MCF 10A (cell line): Measurements from ENCODE around the gene GLDC. TPM values are rescaled to one million over a fixed set of nuclear protein-coding genes. Genes with fewer than 3 reads are reported as not detected.

Experiments used
- BruUV-seq: library from RNA; stranded (reverse); fragments of 400-500 nt; replicated peaks from 2 replicates; lab custom pipeline; 2021; lab: Mats Ljungman, UMichigan
- CTCF ChIA-PET: fragments of 300-600 bp; sonication (Branson Sonifier 250); formaldehyde crosslinking; extraction: SDS; loops from one replicate; lab custom pipeline; 2021; ENCODE audit warnings: antibody characterized with exemption, inconsistent platforms; lab: Yijun Ruan, JAX
- POLR2A ChIA-PET: fragments of 300-600, 350-650 bp; sonication (Branson Sonifier 250); formaldehyde crosslinking; extraction: SDS; loops from one replicate; lab custom pipeline; 2020; ENCODE audit warnings: antibody characterized with exemption, inconsistent platforms; lab: Yijun Ruan, JAX
- DNase-seq: peaks from one replicate; pipeline ENCODE4 v3.0.0-alpha.2; 2018; ENCODE audit not compliant: unreplicated experiment
- H3K27ac Mint-ChIP-seq: one replicate; pipeline ENCODE4 v1.8.0; 2022; ENCODE audit warnings: mild to moderate bottlenecking, low read depth, mixed read lengths; ENCODE audit not compliant: unreplicated experiment
- H3K27me3 Mint-ChIP-seq: one replicate; pipeline ENCODE4 v1.8.0; 2022; ENCODE audit warnings: mixed read lengths; ENCODE audit not compliant: insufficient read depth, unreplicated experiment
- H3K36me3 Mint-ChIP-seq: one replicate; pipeline ENCODE4 v1.8.0; 2022; ENCODE audit warnings: mild to moderate bottlenecking, moderate library complexity, mixed read lengths; ENCODE audit not compliant: insufficient read depth, unreplicated experiment
- H3K4me1 Mint-ChIP-seq: one replicate; pipeline ENCODE4 v1.8.0; 2022; ENCODE audit warnings: mixed read lengths; ENCODE audit not compliant: insufficient read depth, unreplicated experiment
- H3K4me3 Mint-ChIP-seq: one replicate; pipeline ENCODE4 v1.8.0; 2022; ENCODE audit warnings: mild to moderate bottlenecking, moderate library complexity, mixed read lengths; ENCODE audit not compliant: unreplicated experiment
- H3K9me3 Mint-ChIP-seq: one replicate; pipeline ENCODE4 v1.8.0; 2022; ENCODE audit warnings: mixed read lengths; ENCODE audit not compliant: unreplicated experiment
- intact Hi-C: fragments of 100-400 bp; cut with micrococcal nuclease; formaldehyde crosslinking; loops from 2 replicates; pipeline ENCODE4 v1.14.1; 2022
- total RNA-seq: library from RNA; stranded (reverse); gene quantifications from 2 replicates; pipeline ENCODE4 v1.2.3, GENCODE V29; 2022
- TF ChIP-seq, protein P1 (sequence below): fragments of 200-600 bp; IDR thresholded peaks from one replicate; pipeline ENCODE4 v1.8.0; 2022; ENCODE audit warnings: antibody characterized with exemption, mild to moderate bottlenecking; ENCODE audit not compliant: unreplicated experiment

The GLDC gene
- total RNA-seq, 1 experiment from 2014 or later = 2.9 TPM

DNA sequence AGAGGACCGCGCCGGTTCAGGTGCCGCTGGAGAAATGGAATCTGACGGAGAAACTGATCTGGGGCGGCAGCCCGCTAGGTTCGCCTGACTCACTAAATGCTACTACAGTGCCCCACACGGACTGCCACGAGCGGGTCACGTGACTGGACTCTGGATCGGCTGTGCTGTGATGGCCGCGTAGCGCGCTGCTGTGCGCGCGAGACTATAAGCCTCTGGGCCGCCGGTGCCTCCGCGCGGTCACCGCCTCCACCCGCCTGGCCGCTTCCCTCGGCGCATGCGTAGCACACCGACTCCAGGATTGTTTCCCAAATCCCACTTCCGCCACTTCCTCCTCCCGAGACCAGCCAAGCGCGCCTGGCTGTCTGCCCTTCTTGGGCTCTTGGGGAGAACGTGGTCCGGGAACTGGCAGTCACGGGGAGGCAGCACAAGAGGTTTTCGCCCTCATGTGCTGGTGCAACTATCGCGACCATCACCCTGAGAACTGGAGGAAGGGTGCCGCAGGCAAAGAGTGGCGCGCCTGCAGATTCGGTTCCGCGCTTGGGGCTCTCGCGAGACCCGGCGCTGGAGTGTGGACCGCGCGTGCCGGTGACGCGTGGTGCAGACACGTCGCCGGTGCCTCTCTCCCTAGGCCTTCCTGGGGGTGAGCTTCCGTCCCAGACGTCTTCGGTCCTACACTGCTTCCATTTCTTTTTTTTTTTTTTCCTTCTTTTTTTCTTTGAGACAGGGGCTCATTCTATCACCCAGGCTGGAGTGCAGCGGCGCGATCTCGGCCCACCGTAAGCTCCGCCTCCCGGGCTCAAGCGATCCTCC lies 35.8 kb upstream of the GLDC start:
- intact Hi-C loops = loop anchor here (2.0 to 5.0 kb wide), 2 partner anchors 77 to 269 kb away; partner anchors contain the start of gene UHRF2

DNA sequence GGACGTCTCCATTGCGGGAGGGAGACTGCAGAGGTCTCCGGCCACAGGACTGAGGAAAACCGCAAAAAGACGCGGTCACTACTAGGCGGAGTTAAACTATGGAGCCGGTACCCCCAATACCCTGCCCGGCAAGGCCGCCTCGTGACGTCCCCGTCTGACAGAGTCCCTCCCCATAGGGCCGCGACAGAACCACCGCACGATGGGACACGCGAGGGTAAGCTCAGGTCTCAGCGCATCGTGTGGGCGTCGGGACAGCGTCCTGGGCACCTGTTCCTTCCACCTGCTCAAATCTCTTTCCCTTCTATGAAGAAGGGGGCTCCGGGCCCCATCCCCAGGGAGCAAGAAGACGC lies 35.2 kb upstream of the GLDC start:
- BruUV-seq = TSS peak; percentile 82
- H3K9me3 Mint-ChIP-seq = no peaks in the 10 kb centered on the region
- intact Hi-C loops = loop anchor here (2.0 to 5.0 kb wide), 2 partner anchors 78 to 268 kb away; partner anchors contain the start of gene UHRF2
- DNase-seq = no peak
- POLR2A ChIA-PET = interaction anchor here (0.7 to 3.2 kb wide), 5 partner anchors 9 to 267 kb away, joined by 5 to 48 read pairs (median 13); partner anchors contain the start of genes GLDC and KDM4C
- H3K36me3 Mint-ChIP-seq = peaks cover 13% of the 10 kb centered on the region
- H3K4me3 Mint-ChIP-seq = peak overlapping the region; percentile 92
- TF ChIP-seq, protein P1, sequence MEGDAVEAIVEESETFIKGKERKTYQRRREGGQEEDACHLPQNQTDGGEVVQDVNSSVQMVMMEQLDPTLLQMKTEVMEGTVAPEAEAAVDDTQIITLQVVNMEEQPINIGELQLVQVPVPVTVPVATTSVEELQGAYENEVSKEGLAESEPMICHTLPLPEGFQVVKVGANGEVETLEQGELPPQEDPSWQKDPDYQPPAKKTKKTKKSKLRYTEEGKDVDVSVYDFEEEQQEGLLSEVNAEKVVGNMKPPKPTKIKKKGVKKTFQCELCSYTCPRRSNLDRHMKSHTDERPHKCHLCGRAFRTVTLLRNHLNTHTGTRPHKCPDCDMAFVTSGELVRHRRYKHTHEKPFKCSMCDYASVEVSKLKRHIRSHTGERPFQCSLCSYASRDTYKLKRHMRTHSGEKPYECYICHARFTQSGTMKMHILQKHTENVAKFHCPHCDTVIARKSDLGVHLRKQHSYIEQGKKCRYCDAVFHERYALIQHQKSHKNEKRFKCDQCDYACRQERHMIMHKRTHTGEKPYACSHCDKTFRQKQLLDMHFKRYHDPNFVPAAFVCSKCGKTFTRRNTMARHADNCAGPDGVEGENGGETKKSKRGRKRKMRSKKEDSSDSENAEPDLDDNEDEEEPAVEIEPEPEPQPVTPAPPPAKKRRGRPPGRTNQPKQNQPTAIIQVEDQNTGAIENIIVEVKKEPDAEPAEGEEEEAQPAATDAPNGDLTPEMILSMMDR = no peak
- peak overlapping the region; percentile 98 for H3K27ac Mint-ChIP-seq
- CTCF ChIA-PET = no interaction called here
- H3K4me1 Mint-ChIP-seq = peaks cover 12% of the 10 kb centered on the region
- no peaks in the 10 kb centered on the region for H3K27me3 Mint-ChIP-seq

More for the DNA sequence above, 35.8 kb upstream of the GLDC start:
- TF ChIP-seq, protein P1 = no peak
- ChIA-PET CTCF (interaction anchor here (0.6 to 1.2 kb wide), 5 partner anchors 11 to 243 kb away, joined by 3 to 8 read pairs (median 4); no protein-coding TSS in a partner anchor), POLR2A (interaction anchor here (0.5 to 3.2 kb wide), 14 partner anchors 10 to 1696 kb away, joined by 3 to 48 read pairs (median 4); partner anchors contain the start of genes GLDC and KDM4C)
- Mint-ChIP-seq H3K9me3 (no peaks in the 10 kb centered on the region), H3K4me1 (peaks cover 15% of the 10 kb centered on the region), H3K36me3 (peaks cover 15% of the 10 kb centered on the region), H3K27ac (peak overlapping the region; percentile 98), H3K27me3 (no peaks in the 10 kb centered on the region), H3K4me3 (peak overlapping the region; percentile 92)
- peak; percentile 97 for DNase-seq
- BruUV-seq = TSS peak; percentile 62

DNA sequence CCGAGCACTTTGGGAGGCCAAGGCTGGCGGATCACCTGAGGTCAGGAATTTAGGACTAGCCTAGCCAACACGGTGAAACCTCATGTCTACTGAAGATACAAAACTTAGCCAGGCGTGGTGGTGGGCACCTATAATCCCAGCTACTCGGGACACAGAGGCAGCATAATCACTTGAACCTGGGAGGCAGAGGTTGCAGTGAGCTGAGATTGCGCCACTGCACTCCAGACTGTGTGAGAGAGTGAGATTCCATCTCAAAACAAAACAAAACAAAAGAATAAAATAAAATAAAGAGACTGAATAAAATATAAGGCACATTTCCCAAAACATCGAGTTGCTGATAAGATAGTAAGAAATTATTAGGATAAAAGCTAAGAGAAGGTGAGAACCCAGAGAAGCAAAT lies 32.3 kb upstream of the GLDC start:
- POLR2A ChIA-PET = interaction anchor here (0.7 to 1.1 kb wide), 2 partner anchors 9 to 79 kb away, joined by 3 to 4 read pairs; no protein-coding TSS in a partner anchor
- H3K4me3 Mint-ChIP-seq = no peak overlapping the region
- CTCF ChIA-PET = interaction anchor here (0.6 to 19.3 kb wide), 5 partner anchors 8 to 142 kb away, joined by 3 to 248 read pairs (median 4); no protein-coding TSS in a partner anchor

More for the DNA sequence above, 32.3 kb upstream of the GLDC start:
- no peak overlapping the region for H3K27ac Mint-ChIP-seq
- BruUV-seq = no TSS peak
- H3K27me3 Mint-ChIP-seq = no peaks in the 10 kb centered on the region
- no peak for DNase-seq
- TF ChIP-seq, protein P1 = no peak
- peaks cover 6% of the 10 kb centered on the region for H3K4me1 Mint-ChIP-seq
- peaks cover 1% of the 10 kb centered on the region for H3K36me3 Mint-ChIP-seq
- H3K9me3 Mint-ChIP-seq = no peaks in the 10 kb centered on the region
- intact Hi-C loops = no loop called here
